Activated naive CD8-positive, alpha-beta T cell treated with anti-CD3 and anti-CD28 coated beads, Interleukin-2, amount 50 U/mL, for 16 hours (primary cell): ENCODE data around the gene CTAG1B.
"Not testable (repeated sequence)": the region's sequence is repeated elsewhere in the genome, so short reads cannot be mapped to it uniquely, and the experiment has no call there.

Source experiments
- DNase-seq: peaks from one replicate; pipeline ENCODE4 v3.0.0-alpha.2; 2020; ENCODE audit warnings: low read depth, low spot score

The CTAG1B gene

GRCh38 chrX:154628960-154629359, 9.9 kb upstream of the CTAG1B start:
- DNase-seq = not testable (repeated sequence)

GRCh38 chrX:154620767-154621414, 1.8 kb upstream of the CTAG1B start:
- not testable (repeated sequence) for DNase-seq

- not testable (repeated sequence) for DNase-seq
Observed at GRCh38 chrX:154613586-154613985, 5.5 kb downstream of the CTAG1B start.

- not testable (repeated sequence) for DNase-seq
Observed at GRCh38 chrX:154611146-154611545, 7.9 kb downstream of the CTAG1B start.

GRCh38 chrX:154608823-154609222, 10.3 kb downstream of the CTAG1B start:
- not testable (repeated sequence) for DNase-seq

- not testable (repeated sequence) for DNase-seq
Observed at GRCh38 chrX:154607976-154608375, 11.1 kb downstream of the CTAG1B start.

- no peak for DNase-seq
Observed at GRCh38 chrX:154607370-154607769, 11.7 kb downstream of the CTAG1B start.

GRCh38 chrX:154605566-154605965, 13.5 kb downstream of the CTAG1B start:
- DNase-seq = no peak

GRCh38 chrX:154603438-154604430, 15.3 kb downstream of the CTAG1B start:
- DNase-seq = no peak

- DNase-seq = no peak
Observed at GRCh38 chrX:154602766-154603437, 16.2 kb downstream of the CTAG1B start.

- no peak for DNase-seq
Observed at GRCh38 chrX:154602226-154602625, 16.9 kb downstream of the CTAG1B start.

GRCh38 chrX:154600759-154601374, 18.2 kb downstream of the CTAG1B start:
- DNase-seq = no peak

GRCh38 chrX:154599531-154599930, 19.6 kb downstream of the CTAG1B start:
- no peak for DNase-seq

GRCh38 chrX:154598656-154599055, 20.4 kb downstream of the CTAG1B start:
- no peak for DNase-seq

GRCh38 chrX:154597221-154597620, 21.9 kb downstream of the CTAG1B start:
- no peak for DNase-seq

- DNase-seq = no peak
Observed at GRCh38 chrX:154596290-154596929, 22.7 kb downstream of the CTAG1B start.

- no peak for DNase-seq
Observed at GRCh38 chrX:154595559-154596249, 23.4 kb downstream of the CTAG1B start.

GRCh38 chrX:154594491-154594890, 24.6 kb downstream of the CTAG1B start:
- DNase-seq = no peak

- DNase-seq = no peak
Observed at GRCh38 chrX:154593201-154593600, 25.9 kb downstream of the CTAG1B start.

- DNase-seq = no peak
Observed at GRCh38 chrX:154592505-154592904, 26.6 kb downstream of the CTAG1B start.

- not testable (repeated sequence) for DNase-seq
Observed at GRCh38 chrX:154590415-154590814, 28.7 kb downstream of the CTAG1B start.
